H1 (cell line): ENCODE results near the gene CBLC. TPM values are rescaled to one million over a fixed set of nuclear protein-coding genes. Genes with fewer than 3 reads are reported as not detected.

Source experiments
- CTCF ChIA-PET: fragments of 300-600 bp; sonication (Branson Sonifier 250); formaldehyde crosslinking; loops from one replicate; lab custom pipeline; 2021; ENCODE audit not compliant: partially characterized antibody; lab: Charles Lee
- POLR2A ChIA-PET: fragments of 300-600 bp; sonication (Branson Sonifier 250); formaldehyde crosslinking; loops from one replicate; lab custom pipeline; 2021; ENCODE audit warnings: inconsistent platforms; ENCODE audit not compliant: partially characterized antibody; lab: Charles Lee
- DNase-seq, 2 experiments: peaks; one replicate each; pipeline versions ENCODE4 v3.0.0 to v3.0.0-alpha.2; 2010 to 2022; ENCODE audit warnings: low spot score in 2 of 2, low read depth in 1 of 2, mixed read lengths in 1 of 2
- FAIRE-seq: peaks from 2 replicates; lab custom pipeline; 2011; peaks lifted over from hg19 to GRCh38; lab: Jason Lieb, UNC
- H2AFZ ChIP-seq: 2 replicates; pipeline ENCODE4 v1.8.1; 2012; ENCODE audit warnings: low read length, inconsistent platforms
- H2AK5ac ChIP-seq: 2 replicates; pipeline ENCODE4 v1.6.1; 2013; ENCODE audit warnings: low read depth, low read length
- H2BK120ac ChIP-seq: replicated peaks from 2 replicates; pipeline ENCODE3; 2013; ENCODE audit warnings: low read depth, low read length, inconsistent platforms
- H2BK12ac ChIP-seq: 2 replicates; pipeline ENCODE4 v1.6.1; 2013; ENCODE audit warnings: low read depth, low read length
- H2BK15ac ChIP-seq: 2 replicates; pipeline ENCODE4 v1.6.1; 2013; ENCODE audit warnings: low read length
- H2BK20ac ChIP-seq: 2 replicates; pipeline ENCODE4 v1.6.1; 2013; ENCODE audit warnings: low read length
- H2BK5ac ChIP-seq: 2 replicates; pipeline ENCODE4 v1.6.1; 2013; ENCODE audit warnings: low read depth, low read length
- H3K14ac ChIP-seq: 2 replicates; pipeline ENCODE4 v1.6.1; 2013; ENCODE audit warnings: inconsistent platforms; ENCODE audit not compliant: insufficient read length
- H3K18ac ChIP-seq: 2 replicates; pipeline ENCODE4 v1.6.1; 2013; ENCODE audit warnings: low read length; ENCODE audit errors: extremely low read depth
- H3K23ac ChIP-seq: 2 replicates; pipeline ENCODE4 v1.6.1; 2013; ENCODE audit warnings: inconsistent platforms; ENCODE audit not compliant: insufficient read length
- H3K23me2 ChIP-seq: 2 replicates; pipeline ENCODE4 v1.6.1; 2013; ENCODE audit warnings: low read depth, low read length
- H3K27ac ChIP-seq: 2 replicates; pipeline ENCODE4 v1.6.1; 2011; ENCODE audit warnings: low read depth, low read length, inconsistent platforms
- H3K27me3 ChIP-seq, 4 experiments: replicated peaks in 1 of 4; 1 replicate in 1 of 4; 2 replicates in 3 of 4; pipeline versions ENCODE4 v1.6.1 to v1.8.1; 2011 to 2013; ENCODE audit warnings: low read length in 3 of 4, mild to moderate bottlenecking in 3 of 4, inconsistent platforms in 2 of 4, mixed read lengths in 2 of 4, moderate library complexity in 1 of 4; ENCODE audit not compliant: control insufficient read depth in 3 of 4, insufficient read depth in 3 of 4; ENCODE audit errors: extremely low read depth in 1 of 4
- H3K36me3 ChIP-seq, 4 experiments: 2 replicates each; pipeline versions ENCODE4 v1.6.1 to v1.8.1; 2011 to 2013; ENCODE audit warnings: mild to moderate bottlenecking in 4 of 4, low read length in 3 of 4, moderate library complexity in 2 of 4, control low read depth in 1 of 4, inconsistent platforms in 1 of 4; ENCODE audit not compliant: insufficient read depth in 4 of 4, control insufficient read depth in 2 of 4
- H3K4ac ChIP-seq: replicated peaks from 2 replicates; pipeline ENCODE3; 2013; ENCODE audit warnings: low read length, low read depth, mixed read lengths, inconsistent platforms; ENCODE audit not compliant: insufficient read length
- H3K4me1 ChIP-seq, 4 experiments: replicated peaks in 1 of 4; 1 replicate in 1 of 4; 2 replicates in 3 of 4; pipeline versions ENCODE4 v1.6.1 to v1.8.1; 2011 to 2013; ENCODE audit warnings: low read length in 3 of 4, inconsistent platforms in 2 of 4, mixed read lengths in 1 of 4; ENCODE audit not compliant: insufficient read depth in 4 of 4, control insufficient read depth in 3 of 4
- H3K4me2 ChIP-seq, 2 experiments: 2 replicates each; pipeline versions ENCODE4 v1.6.1 to v1.8.1; 2011 to 2013; ENCODE audit warnings: low read depth in 2 of 2, low read length in 2 of 2, control low read depth in 1 of 2, inconsistent platforms in 1 of 2, mild to moderate bottlenecking in 1 of 2; ENCODE audit not compliant: insufficient read depth in 1 of 2
- H3K4me3 ChIP-seq, 4 experiments: fragments of 200-600, 300-600 bp in 1 of 4; sonication (generic), shearing (Covaris generic), sonication (Bioruptor Twin) in 1 of 4; 2 replicates each; pipeline versions ENCODE4 v1.5.1 to v1.8.1; 2011 to 2016; ENCODE audit warnings: low read length in 4 of 4, low read depth in 3 of 4, control low read depth in 2 of 4, inconsistent platforms in 2 of 4, mild to moderate bottlenecking in 2 of 4, mixed read lengths in 1 of 4, moderate library complexity in 1 of 4; ENCODE audit not compliant: insufficient read depth in 2 of 4; ENCODE audit errors: extremely low read depth in 1 of 4
- H3K56ac ChIP-seq: replicated peaks from 2 replicates; pipeline ENCODE3; 2013; ENCODE audit warnings: low read depth, mild to moderate bottlenecking, mixed read lengths, low read length, inconsistent platforms; ENCODE audit not compliant: insufficient read length
- H3K79me1 ChIP-seq: 2 replicates; pipeline ENCODE4 v1.6.1; 2013; ENCODE audit warnings: low read depth, low read length, control low read depth
- H3K79me2 ChIP-seq, 2 experiments: 2 replicates each; pipeline versions ENCODE4 v1.6.1 to v1.8.1; 2012 to 2013; ENCODE audit warnings: low read length in 2 of 2, mild to moderate bottlenecking in 2 of 2, inconsistent platforms in 1 of 2; ENCODE audit not compliant: insufficient read depth in 2 of 2, control insufficient read depth in 1 of 2
- H3K9ac ChIP-seq, 4 experiments: replicated peaks in 1 of 4; 1 replicate in 1 of 4; 2 replicates in 3 of 4; pipeline versions ENCODE4 v1.6.1 to v1.8.1; 2011 to 2013; ENCODE audit warnings: low read depth in 3 of 4, low read length in 3 of 4, control low read depth in 2 of 4, mild to moderate bottlenecking in 2 of 4, moderate library complexity in 2 of 4, inconsistent platforms in 1 of 4; ENCODE audit errors: extremely low read depth in 1 of 4
- H3K9me3 ChIP-seq, 2 experiments: 2 replicates each; pipeline versions ENCODE4 v1.6.1 to v1.8.1; 2012 to 2013; ENCODE audit warnings: mild to moderate bottlenecking in 2 of 2, moderate library complexity in 2 of 2, control low read depth in 1 of 2, inconsistent platforms in 1 of 2, low read depth in 1 of 2, low read length in 1 of 2, mixed read lengths in 1 of 2; ENCODE audit not compliant: insufficient read depth in 2 of 2
- H4K20me1 ChIP-seq, 2 experiments: replicated peaks in 1 of 2; 2 replicates each; pipeline versions ENCODE3 to v1.8.1; 2011 to 2013; ENCODE audit warnings: inconsistent platforms in 2 of 2, low read length in 2 of 2, mild to moderate bottlenecking in 1 of 2; ENCODE audit not compliant: insufficient read depth in 2 of 2, control insufficient read depth in 1 of 2
- H4K5ac ChIP-seq: 2 replicates; pipeline ENCODE4 v1.6.1; 2013; ENCODE audit warnings: low read length, low read depth, mixed read lengths, inconsistent platforms; ENCODE audit not compliant: insufficient read length
- H4K8ac ChIP-seq: 2 replicates; pipeline ENCODE4 v1.8.0; 2013; ENCODE audit warnings: mild to moderate bottlenecking, moderate library complexity, low read length, inconsistent platforms; ENCODE audit not compliant: insufficient read depth; ENCODE audit errors: extremely low read depth
- H4K91ac ChIP-seq: replicated peaks from 2 replicates; pipeline ENCODE3; 2013; ENCODE audit warnings: low read length, mixed read lengths, inconsistent platforms; ENCODE audit not compliant: insufficient read length
- BRCA1 ChIP-seq: IDR thresholded peaks from 2 replicates; pipeline ENCODE4 v1.6.1; 2012; ENCODE audit warnings: low read depth, low read length, improper control_type of control experiment
- CBX5 ChIP-seq: fragments of 300-800, 300-1000 bp; sonication (generic); IDR thresholded peaks from 2 replicates; pipeline ENCODE4 v1.7.1; 2016; ENCODE audit warnings: antibody characterized with exemption, low read length, low read depth
- WGBS, 2 experiments: shearing (Covaris generic) in 1 of 2; methylation state at CpG; one replicate each; pipeline versions ENCODE4 v1.1.6 to v1.1.7; 2013 to 2015; ENCODE audit warnings: low lambda C conversion rate in 2 of 2, mixed read lengths in 2 of 2, inconsistent platforms in 1 of 2, low coverage in 1 of 2, missing lambda C conversion rate in 1 of 2; ENCODE audit not compliant: insufficient replicate concordance in 2 of 2, insufficient coverage in 1 of 2, insufficient read length in 1 of 2; ENCODE audit errors: extremely low coverage in 1 of 2, missing lambda C conversion rate in 1 of 2; 5-methylcytosine and 5-hydroxymethylcytosine counted together
- polyA plus RNA-seq, 7 experiments: library from polyadenylated mRNA; depleted of rRNA in 3 of 7; stranded (reverse) in 5 of 7; unstranded in 2 of 7; fragments of >200 nt in 5 of 7; fragments of 200-250 nt in 2 of 7; gene quantifications; 1 replicate in 5 of 7; 2 replicates in 1 of 7; 4 replicates in 1 of 7; pipeline versions ENCODE4 v1.2.1 to v1.2.3, GENCODE V29; 2011 to 2013; ENCODE audit warnings: missing spikeins in 2 of 7, mixed read lengths in 2 of 7
- total RNA-seq: library from RNA; stranded (reverse); fragmentation: NEBNext Ultra II Directional; extraction: Animal tissue kit (Norgen Biotek cat#: 25700); gene quantifications from 2 replicates; pipeline ENCODE4 v1.2.1, GENCODE V29; 2021

CBLC gene
- total and polyA plus RNA-seq, 2 of the 8 experiments (the other 6 are each of a cell fraction or from before 2014, with no cell fraction given) = 17.4 to 35.7 TPM

- Histone ChIP-seq H4K8ac (no peak overlapping the region), H3K4ac (no peak overlapping the region), H3K4me1 (peaks cover 0 to 3% (median 0%) of the 10 kb centered on the region in 4 experiments; a peak in 3 of 7 replicates), H2BK120ac (no peak overlapping the region), H3K27me3 (peaks cover 0 to 3% (median 3%) of the 10 kb centered on the region in 4 experiments; a peak in 4 of 7 replicates), H3K79me2 (no peaks in the 10 kb centered on the region; a peak in 1 of 4 replicates), H3K79me1 (no peaks in the 10 kb centered on the region), H2AFZ (no peak overlapping the region), H3K36me3 (no peaks in the 10 kb centered on the region), H4K20me1 (no peaks in the 10 kb centered on the region), H3K9ac (no peak overlapping the region), H3K18ac (no peak overlapping the region), H3K4me3 (no peak overlapping the region), H3K9me3 (no peaks in the 10 kb centered on the region), H3K56ac (no peak overlapping the region), H4K91ac (no peak overlapping the region), H2BK20ac (no peak overlapping the region), H2BK5ac (no peak overlapping the region), H2BK12ac (no peak overlapping the region), H3K14ac (no peak overlapping the region), H2AK5ac (no peak overlapping the region), H4K5ac (no peak overlapping the region), H2BK15ac (no peak overlapping the region), H3K23me2 (peaks cover 4% of the 10 kb centered on the region; the same call in 1 of the 2 replicates), H3K23ac (no peak overlapping the region), H3K27ac (no peak overlapping the region), H3K4me2 (no peak overlapping the region)
- FAIRE-seq (no peak), DNase-seq (no peak)
- TF ChIP-seq CBX5 (no peak), BRCA1 (no peak)
- 93% methylated on average over 3 of the region's 3 CpGs; no CpG with 5 or more reads in 1 of the 2 experiments for WGBS, 2 experiments
- ChIA-PET CTCF (interaction anchor here (1.3 to 4.0 kb wide), 6 partner anchors 17 to 70 kb away, joined by 3 to 24 read pairs (median 10); no protein-coding TSS in a partner anchor), POLR2A (interaction anchor here (0.6 kb wide), 1 partner anchor 326 kb away, joined by 3 read pairs; no protein-coding TSS in a partner anchor)
Measured at GRCh38 chr19:44841231-44841630, 63.5 kb downstream of the CBLC start.
